HG02840 (cell line): Measurements from ENCODE around the gene PLIN4.

Experiments
- ATAC-seq: cut with Tn5 transposase; IDR thresholded peaks from one replicate; pipeline ENCODE4 v1.9.1; 2021; ENCODE audit warnings: mild to moderate bottlenecking, moderate library complexity, moderate number of reproducible peaks; ENCODE audit not compliant: unreplicated experiment, low FRiP score

PLIN4 gene

DNA sequence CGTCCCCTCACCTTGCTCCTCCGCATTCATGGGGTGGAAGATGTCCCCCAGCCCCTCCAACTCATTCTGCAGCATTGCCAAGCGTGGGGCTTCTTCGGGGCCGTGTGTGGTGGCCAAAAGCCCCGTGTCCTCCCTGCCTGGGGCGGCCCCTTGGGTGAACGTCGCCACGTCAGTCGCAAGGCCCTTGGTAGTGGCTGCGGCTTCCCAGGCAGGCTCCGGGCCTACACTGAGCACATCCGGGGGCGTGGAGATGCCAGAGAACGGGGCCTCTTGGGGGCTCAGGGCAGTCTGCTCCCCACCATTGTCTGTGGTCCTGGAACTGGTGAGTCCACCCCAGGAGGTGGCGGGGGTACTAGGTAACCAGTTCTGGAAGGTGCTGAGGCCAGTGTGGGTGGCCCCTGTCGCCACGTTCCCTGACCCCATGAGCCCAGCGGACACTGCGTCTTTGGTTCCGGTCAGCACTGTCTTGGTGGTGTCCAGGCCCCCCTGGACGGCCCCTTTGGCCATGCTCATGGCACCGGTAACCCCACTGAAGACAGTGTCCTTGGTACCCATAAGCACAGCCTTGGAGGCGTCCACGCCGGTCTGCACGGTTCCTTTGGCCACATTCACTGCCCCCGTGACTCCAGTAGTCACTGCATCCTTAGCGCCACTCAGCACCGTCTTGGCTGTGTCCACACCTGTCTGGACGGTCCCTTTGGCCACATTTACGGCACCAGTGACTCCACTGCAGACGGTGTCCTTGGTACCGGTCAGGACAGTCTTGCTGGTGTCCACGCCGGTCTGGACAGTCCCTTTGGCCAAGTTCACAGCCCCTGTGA, 7.6 kb downstream of the PLIN4 start:
- ATAC-seq, result no peak

DNA sequence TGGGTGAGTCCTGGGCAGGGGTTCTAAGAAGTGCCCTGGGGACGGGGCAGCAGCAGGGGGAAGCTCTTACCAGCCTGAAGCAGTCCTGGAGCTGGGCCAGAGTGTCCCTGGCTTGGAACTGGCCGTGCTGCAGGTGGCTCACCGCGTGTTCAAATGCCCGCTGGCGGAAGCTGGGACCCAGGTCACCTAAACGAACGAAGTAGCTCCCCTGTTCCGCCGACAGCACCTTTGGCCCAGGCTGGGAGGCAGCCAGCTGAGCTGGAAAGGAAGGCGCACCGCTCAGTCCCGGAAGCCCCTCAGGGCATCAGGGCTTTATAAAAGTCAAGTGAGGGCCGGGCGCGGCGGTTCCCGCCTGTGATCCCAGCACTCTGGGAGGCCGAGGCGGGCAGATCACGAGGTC, 9.6 kb downstream of the PLIN4 start:
- no peak for ATAC-seq

GRCh38 chr19:4507804-4508203, 10.5 kb downstream of the PLIN4 start:
- no peak for ATAC-seq

- ATAC-seq, result no peak
Measured at GRCh38 chr19:4507150-4507452, 11.2 kb downstream of the PLIN4 start.

GRCh38 chr19:4506449-4507149, 11.7 kb downstream of the PLIN4 start:
- ATAC-seq, result no peak

GRCh38 chr19:4505570-4506448, 12.5 kb downstream of the PLIN4 start:
- ATAC-seq, result no peak

GRCh38 chr19:4504891-4505569, 13.3 kb downstream of the PLIN4 start:
- ATAC-seq, result no peak

- no peak for ATAC-seq
Measured at GRCh38 chr19:4504297-4504701, 14.0 kb downstream of the PLIN4 start.

DNA sequence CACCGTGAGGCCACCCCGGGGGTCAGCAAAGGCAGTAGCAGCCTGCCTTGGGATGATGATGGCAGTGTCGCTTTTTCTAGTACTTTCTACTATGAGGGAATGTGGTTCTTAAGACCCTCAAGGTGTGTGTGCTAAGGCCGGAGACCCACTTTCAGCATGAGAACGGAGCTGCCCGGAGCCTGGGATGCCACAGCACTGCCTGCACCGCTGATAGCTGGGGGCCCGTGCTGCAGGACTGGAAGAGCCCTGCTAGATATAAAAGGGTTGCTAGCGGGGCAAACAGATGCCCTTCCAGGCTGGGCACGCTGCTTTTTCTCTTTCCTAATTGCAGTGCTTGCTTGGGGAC, 14.5 kb downstream of the PLIN4 start:
- no peak for ATAC-seq

DNA sequence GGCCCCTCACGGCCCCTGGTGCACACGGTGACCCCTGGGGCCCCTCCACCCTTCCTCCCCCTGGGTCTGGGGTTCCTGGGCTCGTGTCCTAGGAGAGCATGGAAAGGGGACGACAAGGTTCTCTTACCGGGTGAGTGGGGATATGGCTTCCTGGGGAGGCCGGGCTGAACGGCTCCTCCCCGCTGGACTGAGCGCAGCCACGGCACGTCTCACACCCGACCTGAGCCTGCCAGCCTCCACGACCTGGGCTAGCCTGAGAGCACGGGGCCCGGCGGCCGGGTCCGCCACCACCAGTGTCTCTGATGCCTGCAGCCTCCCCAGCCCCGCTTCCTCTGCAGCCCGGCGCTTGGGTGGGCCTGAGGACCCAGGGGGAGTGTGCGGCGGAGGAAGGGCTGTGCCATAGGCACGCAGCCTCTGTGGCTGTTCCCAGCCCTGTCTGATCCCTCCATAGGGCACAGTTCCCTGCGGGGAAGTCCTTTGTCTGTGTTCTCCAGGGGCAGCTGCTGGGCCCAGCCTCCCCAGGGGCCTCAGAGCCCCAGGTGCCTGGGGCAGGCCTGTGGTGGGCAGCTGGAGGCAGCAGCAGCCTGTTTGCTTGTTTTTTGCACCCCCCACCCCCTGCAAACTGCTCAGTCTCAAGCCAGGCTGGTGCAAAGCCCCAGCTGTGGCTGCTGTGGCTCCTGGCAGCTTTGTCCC, 15.0 kb downstream of the PLIN4 start:
- no peak for ATAC-seq

GRCh38 chr19:4502282-4503131, 15.8 kb downstream of the PLIN4 start:
- ATAC-seq, result no peak

DNA sequence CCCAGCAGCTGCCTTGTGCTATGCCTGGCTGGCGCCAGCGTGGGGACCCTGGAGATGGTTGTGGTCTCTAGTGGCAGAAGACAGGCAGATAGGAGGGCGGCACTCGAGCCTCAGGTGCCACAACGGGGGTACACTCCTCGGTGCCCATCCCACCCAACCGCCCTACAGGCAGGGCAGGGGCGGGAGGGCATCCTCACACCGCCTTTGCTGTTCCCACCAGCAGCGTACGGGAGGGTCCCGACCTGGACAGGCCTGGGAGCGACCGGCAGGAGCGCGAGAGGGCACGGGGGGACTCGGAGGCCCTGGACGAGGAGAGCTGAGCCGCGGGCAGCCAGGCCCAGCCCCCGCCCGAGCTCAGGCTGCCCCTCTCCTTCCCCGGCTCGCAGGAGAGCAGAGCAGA, 16.6 kb downstream of the PLIN4 start:
- no peak for ATAC-seq

DNA sequence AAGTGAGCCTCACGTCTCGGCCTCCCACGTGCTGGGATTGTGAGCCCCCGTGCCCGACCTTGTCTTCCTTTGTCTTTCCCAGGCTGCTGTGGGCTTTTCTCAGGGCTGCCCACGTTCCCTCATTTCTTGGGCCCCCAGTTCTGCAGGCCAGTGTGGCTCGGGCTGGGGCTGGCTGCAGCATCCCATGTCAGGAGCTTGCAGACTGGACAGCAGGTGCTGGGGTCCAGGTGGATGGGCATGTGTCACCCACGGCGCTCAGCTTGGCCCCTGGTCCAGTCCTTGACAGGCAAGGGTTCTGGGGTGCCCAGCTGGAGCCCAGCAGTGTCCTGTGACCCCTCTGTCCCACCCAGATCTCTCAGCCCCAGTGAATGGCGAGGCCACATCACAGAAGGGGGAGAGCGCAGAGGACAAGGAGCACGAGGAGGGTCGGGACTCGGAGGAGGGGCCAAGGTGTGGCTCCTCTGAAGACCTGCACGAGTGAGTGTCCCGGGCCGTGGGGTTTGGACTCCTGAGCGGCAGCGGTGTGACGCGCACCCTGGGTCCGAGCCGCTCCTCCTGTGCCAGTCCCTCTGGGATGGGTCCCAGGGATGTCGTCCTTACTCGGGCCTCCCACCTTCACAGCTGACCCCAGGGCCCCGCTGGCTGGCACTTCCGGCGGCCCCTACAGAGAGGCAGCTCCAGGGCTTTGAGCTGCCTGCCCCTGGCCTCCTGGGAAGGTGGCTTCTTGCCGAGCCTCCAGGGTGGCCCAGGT, 17.3 kb downstream of the PLIN4 start:
- no peak for ATAC-seq

DNA sequence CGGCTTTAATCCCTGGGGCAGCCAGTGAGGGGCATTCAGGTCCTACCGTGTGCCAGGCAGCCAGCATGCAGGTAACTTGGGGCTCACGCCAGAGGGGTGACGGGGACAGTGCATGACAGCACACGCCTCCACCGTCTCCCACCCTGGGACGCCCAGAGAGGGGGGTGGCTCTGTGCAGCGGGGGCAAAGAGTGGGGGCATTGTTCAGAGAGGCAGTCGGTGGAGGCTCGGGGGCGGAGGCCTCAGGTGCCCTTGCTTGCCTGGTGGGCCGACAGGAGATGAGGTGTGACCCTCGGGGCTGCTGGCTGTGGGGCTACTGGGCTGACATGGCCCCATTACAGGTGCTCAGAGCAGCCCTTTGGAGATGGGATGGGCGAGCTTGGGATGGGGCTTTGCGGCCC, 18.4 kb downstream of the PLIN4 start:
- no peak for ATAC-seq

DNA sequence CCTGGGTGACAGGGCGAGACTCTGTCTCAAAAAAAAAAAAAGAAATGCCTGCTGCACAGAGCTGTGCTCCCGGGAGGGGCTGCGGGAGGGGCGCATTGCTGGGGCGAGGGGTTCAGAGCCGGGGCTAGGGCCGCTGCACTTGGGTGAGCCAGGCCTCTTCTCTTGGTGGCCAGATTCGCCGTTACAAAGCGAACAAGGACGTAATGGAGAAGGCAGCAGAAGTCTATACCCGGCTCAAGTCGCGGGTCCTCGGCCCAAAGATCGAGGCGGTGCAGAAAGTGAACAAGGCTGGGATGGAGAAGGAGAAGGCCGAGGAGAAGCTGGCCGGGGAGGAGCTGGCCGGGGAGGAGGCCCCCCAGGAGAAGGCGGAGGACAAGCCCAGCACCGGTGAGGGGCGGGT, 19.0 kb downstream of the PLIN4 start:
- ATAC-seq, result no peak

- no peak for ATAC-seq
Measured at GRCh38 chr19:4498694-4499093, 19.6 kb downstream of the PLIN4 start.

- no peak for ATAC-seq
Measured at GRCh38 chr19:4497770-4498389, 20.4 kb downstream of the PLIN4 start.

DNA sequence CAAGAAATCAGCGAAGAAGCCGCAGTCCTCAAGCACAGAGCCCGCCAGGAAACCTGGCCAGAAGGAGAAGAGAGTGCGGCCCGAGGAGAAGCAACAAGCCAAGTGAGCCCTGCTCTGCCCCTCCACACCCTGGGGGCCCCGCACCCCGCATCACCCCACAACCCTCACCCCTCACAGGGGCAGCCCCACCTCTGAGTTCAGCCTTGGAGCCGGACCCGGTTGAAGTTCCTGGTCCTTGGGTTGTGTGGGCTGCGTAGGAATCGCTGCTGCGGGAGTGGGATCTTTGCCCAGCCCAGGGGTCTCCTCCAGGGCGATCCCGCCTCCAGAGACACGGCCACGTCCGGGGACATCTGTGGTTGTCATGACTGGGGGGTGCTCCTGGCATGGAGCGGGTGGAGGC, 22.0 kb downstream of the PLIN4 start:
- no peak for ATAC-seq
